GM18951 (cell line): ENCODE measurements around the gene CFDP1.
"Not testable (repeated sequence)": the region's sequence is repeated elsewhere in the genome, so short reads cannot be mapped to it uniquely, and the experiment has no call there.

Experiments
- POLR2A ChIP-seq: IDR thresholded peaks from 4 replicates; pipeline ENCODE4 v1.6.1; 2011; ENCODE audit warnings: mild to moderate bottlenecking; ENCODE audit not compliant: insufficient read length, insufficient read depth; ENCODE audit errors: extremely low read depth
- in situ Hi-C: fragments of 300-500 bp; cut with MboI; formaldehyde crosslinking; loops from one replicate; pipeline ENCODE4 v1.12.0; 2022; ENCODE audit warnings: low sequenced_read_pairs, mixed read lengths, inconsistent platforms; ENCODE audit not compliant: unreplicated experiment

Gene CFDP1

GRCh38 chr16:75452464-75453190 lies 19.3 kb upstream of the CFDP1 start:
- in situ Hi-C loops, result no loop called here
- TF ChIP-seq POLR2A, result no peak

GRCh38 chr16:75446416-75446815 lies 13.1 kb upstream of the CFDP1 start:
- no peak for TF ChIP-seq POLR2A
- in situ Hi-C loops, result no loop called here

DNA sequence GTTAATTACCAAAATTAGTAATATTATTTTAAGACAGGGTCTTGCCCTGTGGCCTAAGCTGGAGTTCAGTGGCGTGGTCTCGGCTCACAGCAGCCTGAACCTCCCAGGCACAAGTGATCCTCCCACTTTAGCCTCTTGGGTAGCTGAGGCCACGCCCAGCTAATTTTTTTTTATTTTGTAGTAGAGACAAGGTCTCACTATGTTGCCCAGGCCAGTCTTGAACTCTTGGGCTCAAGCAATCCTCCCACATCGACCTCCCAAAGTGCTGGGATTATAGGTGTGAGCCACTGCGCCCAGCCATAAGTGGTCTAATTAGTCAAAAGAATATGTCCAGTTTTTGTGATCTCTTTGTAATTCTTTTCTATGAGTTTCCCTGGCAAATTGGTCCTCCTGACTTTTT lies 12.0 kb upstream of the CFDP1 start:
- TF ChIP-seq POLR2A, result no peak
- in situ Hi-C loops, result no loop called here

- in situ Hi-C loops, result no loop called here
- no peak for TF ChIP-seq POLR2A
Measured at GRCh38 chr16:75443298-75443697, 10.0 kb upstream of the CFDP1 start.

DNA sequence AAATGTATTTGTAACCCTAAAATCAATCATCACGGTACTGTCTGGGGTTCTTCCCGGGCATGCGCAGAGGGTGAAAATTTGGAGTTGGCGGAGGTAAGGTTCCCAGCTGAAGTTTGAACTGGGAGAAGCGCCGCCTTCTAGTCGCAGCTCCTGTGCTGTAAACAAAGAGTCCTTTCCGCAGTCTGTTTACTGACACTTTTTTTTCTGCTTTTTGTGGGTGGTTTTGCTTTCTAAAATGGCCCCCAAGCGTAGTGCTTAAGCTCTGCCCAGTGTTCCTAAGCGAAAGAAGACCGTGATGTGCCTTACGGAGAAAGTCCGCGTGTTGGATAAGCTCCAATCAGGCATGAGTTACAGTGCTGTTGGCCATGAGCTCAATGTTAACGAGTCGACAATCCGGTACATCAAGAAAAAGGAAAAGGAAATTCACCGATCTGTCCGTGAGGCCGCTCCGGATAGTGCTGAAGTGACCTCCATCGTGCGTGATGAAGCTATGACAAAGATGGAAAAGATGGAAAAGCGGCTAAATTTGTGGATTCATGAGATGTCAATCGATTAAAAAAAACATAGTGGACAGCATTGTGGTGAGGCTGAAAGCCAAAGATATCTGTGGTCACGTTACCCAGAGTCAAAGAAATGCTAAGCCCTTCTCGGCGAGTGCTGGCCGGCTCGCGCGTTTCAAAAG lies 570 bp upstream of the CFDP1 start:
- in situ Hi-C loops, result no loop called here
- TF ChIP-seq POLR2A, result no peak

DNA sequence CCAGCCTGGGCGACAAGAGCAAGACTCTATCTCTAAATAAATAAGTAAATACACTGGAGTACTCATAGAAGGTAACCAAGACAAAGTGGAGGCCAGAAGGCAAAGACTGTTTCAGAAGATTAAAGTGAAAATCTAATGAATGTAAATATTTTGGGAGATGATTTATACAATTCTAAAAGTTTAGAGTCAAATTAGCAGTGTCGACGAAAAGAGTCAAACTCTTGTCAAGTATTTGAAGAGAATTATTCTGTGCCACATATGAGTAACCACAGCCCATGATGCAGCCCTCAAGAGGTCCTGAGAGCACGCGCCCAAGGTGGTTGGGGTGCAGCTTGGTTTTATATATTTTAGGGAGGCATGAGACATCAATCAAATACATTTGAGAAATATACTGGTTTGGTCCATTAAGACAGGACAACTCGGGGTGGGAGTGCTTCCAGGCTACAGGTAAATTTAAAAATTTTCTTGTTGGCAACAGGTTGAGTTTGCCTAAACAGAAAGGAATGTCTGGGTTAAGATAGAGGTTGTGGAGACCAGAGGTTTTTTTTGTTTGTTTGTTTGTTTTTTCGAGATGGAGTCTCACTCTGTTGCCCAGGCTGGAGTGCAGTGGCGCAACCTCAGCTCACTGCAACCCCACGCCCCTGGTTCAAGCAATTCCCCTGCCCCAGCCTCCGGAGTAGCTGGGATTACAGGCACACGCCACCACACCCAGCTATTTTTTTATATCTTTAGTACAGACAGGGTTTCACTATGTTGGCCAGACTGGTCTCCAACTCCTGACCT lies 3.5 kb downstream of the CFDP1 start:
- TF ChIP-seq POLR2A, result no peak
- in situ Hi-C loops, result no loop called here

- in situ Hi-C loops, result not testable (repeated sequence)
Measured at GRCh38 chr16:75426524-75426923, 6.8 kb downstream of the CFDP1 start.

GRCh38 chr16:75424105-75424762 lies 9.1 kb downstream of the CFDP1 start:
- in situ Hi-C loops, result not testable (repeated sequence)

GRCh38 chr16:75423723-75424104 lies 9.6 kb downstream of the CFDP1 start:
- no peak for TF ChIP-seq POLR2A
- in situ Hi-C loops, result no loop called here

- in situ Hi-C loops, result no loop called here
- TF ChIP-seq POLR2A, result no peak
Measured at GRCh38 chr16:75421820-75422126, 11.5 kb downstream of the CFDP1 start.

GRCh38 chr16:75420987-75421819 lies 12.1 kb downstream of the CFDP1 start:
- in situ Hi-C loops, result no loop called here
- TF ChIP-seq POLR2A, result peak; percentile 52

DNA sequence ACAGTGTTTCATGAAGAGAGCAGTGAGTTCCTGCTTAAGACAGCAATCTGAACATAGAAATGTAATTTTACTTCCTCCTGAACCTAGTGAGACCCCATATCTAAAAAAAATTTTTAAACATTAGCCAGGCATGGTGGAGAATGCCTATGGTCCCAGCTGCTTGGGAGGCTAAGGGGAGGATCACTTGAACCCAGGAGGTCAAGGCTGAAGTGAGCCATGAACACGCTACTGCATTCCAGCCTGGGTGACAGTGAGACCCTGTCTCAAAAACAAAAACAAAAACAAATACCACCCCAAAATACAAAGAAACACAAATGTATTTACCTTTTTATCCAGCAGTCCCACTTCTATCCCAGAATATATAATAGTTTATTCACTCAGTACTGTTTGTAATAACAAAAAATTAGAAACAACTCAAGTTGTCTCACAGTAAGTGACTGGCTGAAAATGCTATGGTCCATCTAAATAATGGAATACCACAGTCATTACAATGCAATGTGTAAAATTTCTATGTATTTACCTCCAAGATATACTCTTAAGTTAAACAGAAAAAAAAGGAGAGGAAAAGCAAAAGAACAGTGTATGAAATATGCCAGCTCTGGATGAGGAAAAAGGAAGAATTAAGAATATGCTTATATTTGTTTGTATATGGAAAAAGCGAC lies 16.3 kb downstream of the CFDP1 start:
- in situ Hi-C loops, result no loop called here
- TF ChIP-seq POLR2A, result no peak

GRCh38 chr16:75415169-75415905 lies 18.0 kb downstream of the CFDP1 start:
- in situ Hi-C loops, result no loop called here
- TF ChIP-seq POLR2A, result no peak
